A673 (cell line): ENCODE data around the gene VARS1.
"Not testable (repeated sequence)": the region's sequence is repeated elsewhere in the genome, so short reads cannot be mapped to it uniquely, and the experiment has no call there.

Source experiments
- EZH2 ChIP-seq: fragments of 200-600 bp; sonication (generic); IDR thresholded peaks from 2 replicates; pipeline ENCODE4 v1.6.1; 2017; ENCODE audit warnings: borderline replicate concordance, low read depth, mild to moderate bottlenecking, mixed read lengths, antibody characterized with exemption, low read length; ENCODE audit not compliant: poor library complexity, severe bottlenecking
- TF ChIP-seq, protein P1 (sequence below): fragments of 300-800, 200-600 bp; sonication (generic); conservative IDR thresholded peaks from 2 replicates; pipeline ENCODE4 v1.5.1; 2017; ENCODE audit warnings: low read depth, mild to moderate bottlenecking, antibody characterized with exemption, low read length, moderate library complexity, mixed read lengths

DNA sequence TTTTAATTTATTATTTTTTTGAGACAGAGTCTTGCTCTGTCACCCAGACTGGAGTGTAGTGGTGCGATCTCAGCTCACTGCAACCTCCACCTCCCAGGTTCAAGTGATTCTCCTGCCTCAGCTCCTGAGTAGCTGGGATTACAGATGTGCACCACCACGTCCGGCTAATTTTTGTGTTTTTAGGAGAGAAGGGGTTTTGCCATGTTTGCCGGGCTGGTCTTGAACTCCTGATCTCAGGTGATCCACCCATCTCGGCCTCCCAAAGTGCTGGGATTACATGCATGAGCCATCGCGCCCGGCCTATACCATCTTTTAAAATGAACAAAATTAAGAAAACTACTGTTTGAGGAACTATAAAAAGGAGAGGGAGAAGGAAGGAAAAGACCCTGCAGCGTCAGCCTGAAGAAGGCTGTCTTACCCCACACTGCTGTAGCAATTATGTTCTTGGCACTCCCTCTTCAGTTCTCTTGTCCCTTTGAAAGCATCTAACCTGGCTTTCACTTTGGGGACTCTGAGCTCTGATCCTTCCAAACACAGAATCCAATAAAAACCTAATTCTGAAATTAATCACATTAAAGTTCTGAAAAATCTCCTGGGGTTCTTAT lies 28.1 kb upstream of the VARS1 start:
- TF ChIP-seq, protein P1, sequence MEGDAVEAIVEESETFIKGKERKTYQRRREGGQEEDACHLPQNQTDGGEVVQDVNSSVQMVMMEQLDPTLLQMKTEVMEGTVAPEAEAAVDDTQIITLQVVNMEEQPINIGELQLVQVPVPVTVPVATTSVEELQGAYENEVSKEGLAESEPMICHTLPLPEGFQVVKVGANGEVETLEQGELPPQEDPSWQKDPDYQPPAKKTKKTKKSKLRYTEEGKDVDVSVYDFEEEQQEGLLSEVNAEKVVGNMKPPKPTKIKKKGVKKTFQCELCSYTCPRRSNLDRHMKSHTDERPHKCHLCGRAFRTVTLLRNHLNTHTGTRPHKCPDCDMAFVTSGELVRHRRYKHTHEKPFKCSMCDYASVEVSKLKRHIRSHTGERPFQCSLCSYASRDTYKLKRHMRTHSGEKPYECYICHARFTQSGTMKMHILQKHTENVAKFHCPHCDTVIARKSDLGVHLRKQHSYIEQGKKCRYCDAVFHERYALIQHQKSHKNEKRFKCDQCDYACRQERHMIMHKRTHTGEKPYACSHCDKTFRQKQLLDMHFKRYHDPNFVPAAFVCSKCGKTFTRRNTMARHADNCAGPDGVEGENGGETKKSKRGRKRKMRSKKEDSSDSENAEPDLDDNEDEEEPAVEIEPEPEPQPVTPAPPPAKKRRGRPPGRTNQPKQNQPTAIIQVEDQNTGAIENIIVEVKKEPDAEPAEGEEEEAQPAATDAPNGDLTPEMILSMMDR, result not testable (repeated sequence)
- TF ChIP-seq EZH2, result not testable (repeated sequence)
